GM19023 (cell line): ENCODE results near the gene SUCNR1.

Source experiments
- ATAC-seq: cut with Tn5 transposase; IDR thresholded peaks from one replicate; pipeline ENCODE4 v1.9.1; 2021; ENCODE audit warnings: mild to moderate bottlenecking, moderate library complexity; ENCODE audit not compliant: unreplicated experiment

Gene SUCNR1

GRCh38 chr3:151933234-151933853 lies 59.9 kb downstream of the SUCNR1 start:
- no peak for ATAC-seq
